Measurements from ENCODE around the gene ALDH16A1. TPM values are rescaled to one million over a fixed set of nuclear protein-coding genes. Genes with fewer than 3 reads are reported as not detected.

Gene ALDH16A1
- total RNA-seq, 2 donors from 2014 or later, result 52.8 to 57.1 TPM

DNA sequence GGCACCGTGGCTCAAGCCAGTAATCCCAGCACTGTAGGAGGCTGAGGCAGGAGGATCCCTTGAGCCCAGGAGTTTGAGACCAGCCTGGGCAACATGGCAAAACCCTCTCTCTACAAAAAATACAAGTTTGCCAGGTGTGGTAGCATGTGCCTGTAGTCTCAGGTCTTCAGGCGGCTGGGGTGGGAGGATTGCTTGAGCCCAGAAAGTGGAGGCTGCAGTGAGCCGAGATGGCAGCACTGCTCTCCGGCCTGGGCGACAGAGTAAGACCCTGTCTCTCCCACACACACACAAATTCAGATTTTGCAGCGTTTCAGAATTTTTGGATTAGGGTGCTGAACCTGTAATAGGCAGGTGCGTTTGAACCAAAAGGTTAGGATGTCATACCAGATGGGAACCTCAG, 45.5 kb downstream of the ALDH16A1 start:
- peaks cover 31% of the 10 kb centered on the region for H3K36me3 ChIP-seq (ENCODE audit: control insufficient read depth, insufficient read depth, low read length)
- no peaks in the 10 kb centered on the region for H3K9me3 Mint-ChIP-seq
- no peak for DNase-seq
- H3K27me3 Mint-ChIP-seq (ENCODE audit: insufficient read depth), result no peaks in the 10 kb centered on the region
- no peak overlapping the region for H3K9ac ChIP-seq (ENCODE audit: extremely low read depth, low read length, poor library complexity, severe bottlenecking)
- H3K9me3 ChIP-seq (ENCODE audit: control insufficient read depth, low read length), result no peaks in the 10 kb centered on the region
- H3K36me3 Mint-ChIP-seq (ENCODE audit: low read depth), result peaks cover 31% of the 10 kb centered on the region
- H3K4me1 ChIP-seq (ENCODE audit: control insufficient read depth, insufficient read depth, low read length), result peaks cover 12% of the 10 kb centered on the region
- no peaks in the 10 kb centered on the region for H3K27me3 ChIP-seq (ENCODE audit: control insufficient read depth, insufficient read depth, low read length, poor library complexity, severe bottlenecking)
- TF ChIP-seq, protein P1, sequence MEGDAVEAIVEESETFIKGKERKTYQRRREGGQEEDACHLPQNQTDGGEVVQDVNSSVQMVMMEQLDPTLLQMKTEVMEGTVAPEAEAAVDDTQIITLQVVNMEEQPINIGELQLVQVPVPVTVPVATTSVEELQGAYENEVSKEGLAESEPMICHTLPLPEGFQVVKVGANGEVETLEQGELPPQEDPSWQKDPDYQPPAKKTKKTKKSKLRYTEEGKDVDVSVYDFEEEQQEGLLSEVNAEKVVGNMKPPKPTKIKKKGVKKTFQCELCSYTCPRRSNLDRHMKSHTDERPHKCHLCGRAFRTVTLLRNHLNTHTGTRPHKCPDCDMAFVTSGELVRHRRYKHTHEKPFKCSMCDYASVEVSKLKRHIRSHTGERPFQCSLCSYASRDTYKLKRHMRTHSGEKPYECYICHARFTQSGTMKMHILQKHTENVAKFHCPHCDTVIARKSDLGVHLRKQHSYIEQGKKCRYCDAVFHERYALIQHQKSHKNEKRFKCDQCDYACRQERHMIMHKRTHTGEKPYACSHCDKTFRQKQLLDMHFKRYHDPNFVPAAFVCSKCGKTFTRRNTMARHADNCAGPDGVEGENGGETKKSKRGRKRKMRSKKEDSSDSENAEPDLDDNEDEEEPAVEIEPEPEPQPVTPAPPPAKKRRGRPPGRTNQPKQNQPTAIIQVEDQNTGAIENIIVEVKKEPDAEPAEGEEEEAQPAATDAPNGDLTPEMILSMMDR (conservative IDR thresholded peaks at IDR 0.05), result no peak
- WGBS, 2 experiments (ENCODE audit: insufficient coverage in 1 of 2, insufficient read length in 1 of 2), result 98 to 100% methylated on average over 4 to 7 of the region's 7 CpGs
- peak overlapping the region; percentile 94 for H3K4me3 Mint-ChIP-seq
- no peak overlapping the region for H3K27ac ChIP-seq (ENCODE audit: low read depth, low read length)
- peak overlapping the region; percentile 99 for H3K4me3 ChIP-seq (ENCODE audit: low read length)
- no peak overlapping the region for H3K27ac Mint-ChIP-seq
- H3K4me1 Mint-ChIP-seq, result peaks cover 22% of the 10 kb centered on the region

DNA sequence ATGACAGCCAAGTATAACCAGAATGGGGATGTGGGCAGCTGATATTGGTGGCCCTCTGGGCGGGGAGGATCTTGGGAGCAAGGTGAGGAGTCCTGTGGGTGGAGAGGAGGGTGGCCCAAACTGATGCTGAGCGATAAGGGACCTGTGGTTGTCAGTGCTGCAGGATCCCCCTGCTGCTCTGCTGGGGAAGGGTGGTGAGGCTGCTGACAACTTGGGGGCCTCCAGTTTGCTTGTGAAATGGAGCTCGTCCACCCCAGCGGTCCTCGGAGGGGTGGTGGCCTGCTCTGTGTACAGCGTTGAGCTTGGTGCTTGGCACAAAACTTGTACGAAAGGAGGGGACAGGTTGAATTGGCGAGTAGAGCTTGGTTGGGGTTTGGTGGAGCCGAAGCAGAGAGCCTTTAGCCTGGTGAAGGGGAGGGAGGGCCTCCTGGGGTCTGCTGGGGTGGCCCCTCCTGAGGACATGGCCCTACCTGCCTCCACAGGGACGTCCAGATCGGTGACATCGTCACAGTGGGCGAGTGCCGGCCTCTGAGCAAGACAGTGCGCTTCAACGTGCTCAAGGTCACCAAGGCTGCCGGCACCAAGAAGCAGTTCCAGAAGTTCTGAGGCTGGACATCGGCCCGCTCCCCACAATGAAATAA, 46.1 kb downstream of the ALDH16A1 start:
- H3K9ac ChIP-seq (ENCODE audit: extremely low read depth, low read length, poor library complexity, severe bottlenecking), result no peak overlapping the region
- 93 to 97% methylated on average over 19 of the region's 19 CpGs for WGBS, 2 experiments (ENCODE audit: insufficient coverage in 1 of 2, insufficient read length in 1 of 2)
- peaks cover 31% of the 10 kb centered on the region for H3K36me3 ChIP-seq (ENCODE audit: control insufficient read depth, insufficient read depth, low read length)
- H3K4me3 ChIP-seq (ENCODE audit: low read length), result peak overlapping the region; percentile 99
- no peaks in the 10 kb centered on the region for H3K9me3 Mint-ChIP-seq
- H3K4me1 ChIP-seq (ENCODE audit: control insufficient read depth, insufficient read depth, low read length), result peaks cover 12% of the 10 kb centered on the region
- H3K9me3 ChIP-seq (ENCODE audit: control insufficient read depth, low read length), result no peaks in the 10 kb centered on the region
- TF ChIP-seq, protein P1 (conservative IDR thresholded peaks at IDR 0.05), result no peak
- peaks cover 31% of the 10 kb centered on the region for H3K36me3 Mint-ChIP-seq (ENCODE audit: low read depth)
- H3K4me3 Mint-ChIP-seq, result peak overlapping the region; percentile 94
- H3K27ac ChIP-seq (ENCODE audit: low read depth, low read length), result no peak overlapping the region
- no peak for DNase-seq
- no peaks in the 10 kb centered on the region for H3K27me3 Mint-ChIP-seq (ENCODE audit: insufficient read depth)
- H3K27me3 ChIP-seq (ENCODE audit: control insufficient read depth, insufficient read depth, low read length, poor library complexity, severe bottlenecking), result no peaks in the 10 kb centered on the region
- H3K4me1 Mint-ChIP-seq, result peaks cover 22% of the 10 kb centered on the region
- peak overlapping the region; percentile 87 for H3K27ac Mint-ChIP-seq

DNA sequence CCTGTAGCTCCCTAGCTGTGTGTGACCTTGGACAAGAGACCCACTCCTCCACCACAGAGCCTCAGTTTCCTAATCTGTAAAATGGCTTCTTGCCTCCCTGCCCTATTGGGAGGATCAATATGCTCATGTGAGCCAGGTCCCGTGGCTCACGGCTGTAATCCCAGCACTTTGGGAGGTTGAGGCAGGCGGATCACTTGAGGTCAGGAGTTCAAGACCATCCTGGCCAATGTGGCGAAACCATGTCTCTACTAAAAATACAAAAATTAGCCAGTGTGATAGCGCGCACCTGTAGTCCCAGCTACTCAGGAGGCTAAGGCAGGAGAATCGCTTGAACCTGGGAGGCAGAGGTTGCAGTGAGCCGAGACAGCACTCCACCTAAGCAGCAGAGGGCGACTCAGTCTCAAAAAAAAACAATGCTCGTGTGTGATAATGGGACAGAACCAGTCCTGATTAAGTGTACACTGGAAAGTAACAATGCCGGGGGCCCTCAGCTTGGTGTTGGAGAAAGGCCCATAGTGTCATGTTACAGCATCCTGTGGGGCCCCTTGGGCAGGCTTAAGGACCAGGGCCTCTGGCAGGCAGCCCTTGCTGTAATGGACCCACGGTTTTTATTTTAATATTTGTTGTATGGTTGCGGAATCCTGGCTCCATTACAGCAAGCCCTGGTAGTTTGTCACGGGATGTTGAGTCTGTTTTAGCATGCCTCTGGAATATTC, 50.0 kb downstream of the ALDH16A1 start:
- Mint-ChIP-seq H3K36me3 (ENCODE audit: low read depth) (peaks cover 17% of the 10 kb centered on the region), H3K27me3 (ENCODE audit: insufficient read depth) (no peaks in the 10 kb centered on the region), H3K27ac (no peak overlapping the region), H3K4me3 (no peak overlapping the region), H3K4me1 (peaks cover 15% of the 10 kb centered on the region), H3K9me3 (no peaks in the 10 kb centered on the region)
- DNase-seq, result no peak
- 64 to 79% methylated on average over 11 to 14 of the region's 14 CpGs for WGBS, 2 experiments (ENCODE audit: insufficient coverage in 1 of 2, insufficient read length in 1 of 2)
- no peaks in the 10 kb centered on the region for H3K9me3 ChIP-seq (ENCODE audit: control insufficient read depth, low read length)
- H3K9ac ChIP-seq (ENCODE audit: extremely low read depth, low read length, poor library complexity, severe bottlenecking), result no peak overlapping the region
- TF ChIP-seq, protein P1 (conservative IDR thresholded peaks at IDR 0.05), result peak; percentile 73
- H3K27ac ChIP-seq (ENCODE audit: low read depth, low read length), result no peak overlapping the region
- H3K27me3 ChIP-seq (ENCODE audit: control insufficient read depth, insufficient read depth, low read length, poor library complexity, severe bottlenecking), result no peaks in the 10 kb centered on the region
- H3K36me3 ChIP-seq (ENCODE audit: control insufficient read depth, insufficient read depth, low read length), result peaks cover 22% of the 10 kb centered on the region
- peaks cover 2% of the 10 kb centered on the region for H3K4me1 ChIP-seq (ENCODE audit: control insufficient read depth, insufficient read depth, low read length)
- no peak overlapping the region for H3K4me3 ChIP-seq (ENCODE audit: low read length)

All from endodermal cell (in vitro differentiated cells).